AG09309 (cell line): ENCODE data around the gene LRP3.

Source experiments
- DNase-seq: peaks from one replicate; pipeline ENCODE4 v3.0.0-alpha.2; 2010; ENCODE audit warnings: low read depth
- H3K4me3 ChIP-seq: 2 replicates; pipeline ENCODE4 v1.5.1; 2011; ENCODE audit warnings: mild to moderate bottlenecking, low read depth, low read length, moderate library complexity; ENCODE audit not compliant: control insufficient read depth
- TF ChIP-seq, protein P1 (sequence below): IDR thresholded peaks from 2 replicates; pipeline ENCODE4 v1.5.1; 2011; ENCODE audit warnings: mild to moderate bottlenecking, low read depth, low read length, inconsistent platforms; ENCODE audit not compliant: insufficient read depth, control insufficient read depth; ENCODE audit errors: missing control alignments

Gene LRP3

GRCh38 chr19:33252418-33252962 lies 58.4 kb downstream of the LRP3 start:
- TF ChIP-seq, protein P1, sequence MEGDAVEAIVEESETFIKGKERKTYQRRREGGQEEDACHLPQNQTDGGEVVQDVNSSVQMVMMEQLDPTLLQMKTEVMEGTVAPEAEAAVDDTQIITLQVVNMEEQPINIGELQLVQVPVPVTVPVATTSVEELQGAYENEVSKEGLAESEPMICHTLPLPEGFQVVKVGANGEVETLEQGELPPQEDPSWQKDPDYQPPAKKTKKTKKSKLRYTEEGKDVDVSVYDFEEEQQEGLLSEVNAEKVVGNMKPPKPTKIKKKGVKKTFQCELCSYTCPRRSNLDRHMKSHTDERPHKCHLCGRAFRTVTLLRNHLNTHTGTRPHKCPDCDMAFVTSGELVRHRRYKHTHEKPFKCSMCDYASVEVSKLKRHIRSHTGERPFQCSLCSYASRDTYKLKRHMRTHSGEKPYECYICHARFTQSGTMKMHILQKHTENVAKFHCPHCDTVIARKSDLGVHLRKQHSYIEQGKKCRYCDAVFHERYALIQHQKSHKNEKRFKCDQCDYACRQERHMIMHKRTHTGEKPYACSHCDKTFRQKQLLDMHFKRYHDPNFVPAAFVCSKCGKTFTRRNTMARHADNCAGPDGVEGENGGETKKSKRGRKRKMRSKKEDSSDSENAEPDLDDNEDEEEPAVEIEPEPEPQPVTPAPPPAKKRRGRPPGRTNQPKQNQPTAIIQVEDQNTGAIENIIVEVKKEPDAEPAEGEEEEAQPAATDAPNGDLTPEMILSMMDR: no peak
- DNase-seq: no peak

DNA sequence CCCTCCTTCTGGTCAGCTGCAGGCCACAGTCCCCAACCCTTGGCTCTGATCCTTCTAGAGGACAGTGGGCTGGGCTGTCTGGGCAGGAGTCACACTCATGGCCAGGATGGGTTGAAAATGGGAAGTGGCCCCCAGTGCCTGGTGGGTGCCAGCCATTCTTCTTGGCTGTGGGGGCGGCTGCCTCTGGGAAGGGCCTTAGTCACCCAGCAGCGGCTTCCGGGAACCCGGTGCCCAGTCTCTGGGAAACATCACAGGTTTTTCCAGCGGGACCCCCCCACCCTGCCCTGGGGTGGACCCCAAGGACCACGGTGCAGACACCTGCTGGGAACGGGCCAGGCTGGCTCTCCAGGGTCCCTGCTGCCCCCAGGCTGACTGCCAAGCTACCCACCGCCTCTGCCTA lies 58.8 kb downstream of the LRP3 start:
- TF ChIP-seq, protein P1: no peak
- no peak for DNase-seq
- H3K4me3 ChIP-seq: no peak overlapping the region

More at GRCh38 chr19:33252418-33252962, 58.4 kb downstream of the LRP3 start:
- H3K4me3 ChIP-seq: no peak overlapping the region

- no peak for DNase-seq
These were observed 60.2 kb downstream of the LRP3 start for GRCh38 chr19:33254245-33254824.

DNA sequence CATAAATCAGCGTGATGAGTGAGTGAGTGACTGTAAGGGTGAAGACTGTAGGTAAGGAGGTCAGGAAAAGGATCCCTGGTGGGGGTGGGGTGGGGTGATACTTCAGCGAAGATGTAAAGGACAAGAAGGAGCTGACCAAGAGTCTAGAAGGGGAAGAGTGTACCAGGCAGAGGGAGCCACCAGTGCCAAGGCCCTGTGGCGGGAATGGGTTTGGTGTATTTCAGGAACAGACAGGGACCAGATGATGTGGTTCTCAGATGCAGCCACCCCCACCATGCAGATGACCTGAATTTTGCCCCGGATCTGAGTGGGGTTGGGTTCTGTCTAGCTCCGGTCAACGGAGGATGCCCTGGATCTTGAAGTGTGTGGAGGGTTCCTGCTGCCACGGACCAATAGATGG lies 61.7 kb downstream of the LRP3 start:
- no peak for DNase-seq
- no peak overlapping the region for H3K4me3 ChIP-seq
- TF ChIP-seq, protein P1: no peak

More at GRCh38 chr19:33254245-33254824, 60.2 kb downstream of the LRP3 start:
- TF ChIP-seq, protein P1: no peak
- no peak overlapping the region for H3K4me3 ChIP-seq

DNA sequence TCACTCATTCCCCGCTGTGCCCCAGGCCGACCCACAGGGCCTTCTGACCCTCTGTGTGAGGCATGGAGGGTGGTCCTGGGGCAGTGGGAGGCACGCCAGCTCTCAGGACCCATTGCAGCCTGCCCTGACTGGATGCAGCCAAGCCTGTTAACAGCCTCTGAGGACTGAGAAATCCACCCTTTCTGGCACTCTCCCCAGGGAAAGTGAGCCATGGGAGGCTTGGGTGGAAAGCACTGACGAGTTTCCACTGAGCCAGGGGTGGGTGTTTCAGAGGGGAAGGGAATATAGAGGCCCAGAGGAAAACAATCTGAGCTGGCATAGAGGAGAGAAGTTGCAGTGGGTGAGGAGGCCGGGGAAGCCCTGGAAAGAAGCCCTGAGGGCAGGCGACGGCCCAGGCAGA lies 62.1 kb downstream of the LRP3 start:
- TF ChIP-seq, protein P1: no peak
- no peak for DNase-seq
- H3K4me3 ChIP-seq: no peak overlapping the region

DNA sequence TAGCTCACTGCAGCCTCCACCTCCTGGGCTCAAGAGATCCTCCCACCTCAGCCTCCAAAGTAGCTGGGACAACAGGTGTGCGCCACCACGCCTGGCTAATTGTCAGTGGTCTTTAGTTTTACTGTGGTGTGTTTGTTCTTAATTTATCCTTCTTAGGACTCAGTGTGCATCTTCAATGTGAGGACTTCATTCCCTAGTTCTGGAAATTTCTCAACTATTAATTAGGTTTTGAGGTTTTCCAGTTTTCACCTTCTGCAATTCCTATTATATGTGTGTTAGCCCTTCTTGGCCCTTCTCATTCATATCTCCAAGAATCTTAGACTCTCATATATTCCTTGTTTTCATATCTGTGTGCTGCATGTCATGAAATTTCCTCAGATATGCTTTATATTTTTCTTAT lies 63.7 kb downstream of the LRP3 start:
- DNase-seq: no peak
- TF ChIP-seq, protein P1: no peak

More for the DNA sequence above, 63.7 kb downstream of the LRP3 start:
- H3K4me3 ChIP-seq: no peak overlapping the region
